B cell (primary cell): ENCODE data around the gene TSPAN10. TPM values are rescaled to one million over a fixed set of nuclear protein-coding genes. Genes with fewer than 3 reads are reported as not detected.

Experiments
- ATAC-seq: fragments of 200-7000 bp; cut with Tn5 transposase; one replicate; pipeline ENCODE4 v1.10.0; 2021; ENCODE audit warnings: low read depth, mild to moderate bottlenecking, moderate number of reproducible peaks, moderate library complexity
- CTCF ChIA-PET: fragments of 350-600 bp; sonication (Branson Sonifier 250); formaldehyde crosslinking; loops from one replicate; lab custom pipeline; 2021; ENCODE audit warnings: antibody characterized with exemption, inconsistent platforms; lab: Charles Lee
- POLR2A ChIA-PET: fragments of 350-600 bp; sonication (Branson Sonifier 250); formaldehyde crosslinking; loops from one replicate; lab custom pipeline; 2021; ENCODE audit warnings: antibody characterized with exemption; lab: Charles Lee
- DNase-seq: peaks from one replicate; pipeline ENCODE4 v3.0.0; 2013
- H2AFZ ChIP-seq: 2 replicates; pipeline ENCODE4 v1.6.1; 2012; ENCODE audit warnings: mild to moderate bottlenecking, low read depth, low read length; ENCODE audit not compliant: insufficient read depth, poor library complexity, severe bottlenecking
- H3K27ac ChIP-seq, 2 donors: 1 replicate in 1 of 2; 2 replicates in 1 of 2; pipeline ENCODE4 v1.5.1; 2012 to 2013; ENCODE audit warnings: low read length in 2 of 2, mild to moderate bottlenecking in 2 of 2, moderate library complexity in 1 of 2
- H3K27me3 ChIP-seq, 4 experiments: fragments of 200-600 bp in 1 of 4; sonication (generic) in 1 of 4; replicated peaks in 1 of 4; 1 replicate in 2 of 4; 2 replicates in 2 of 4; pipeline versions ENCODE4 v1.6.1 to v1.7.0; 2013 to 2016; ENCODE audit warnings: low read length in 3 of 4, mild to moderate bottlenecking in 2 of 4, mixed read lengths in 1 of 4, moderate library complexity in 1 of 4; ENCODE audit not compliant: insufficient read depth in 4 of 4, control insufficient read depth in 3 of 4; ENCODE audit errors: control extremely low read depth in 1 of 4
- H3K36me3 ChIP-seq, 2 experiments: replicated peaks in 1 of 2; 1 replicate in 1 of 2; 2 replicates in 1 of 2; pipeline versions ENCODE4 v1.6.1 to v1.7.1; 2013; ENCODE audit warnings: low read length in 1 of 2; ENCODE audit not compliant: insufficient read depth in 2 of 2, control insufficient read depth in 1 of 2; ENCODE audit errors: control extremely low read depth in 1 of 2, extremely low read depth in 1 of 2
- H3K4me1 ChIP-seq, 2 donors: fragments of 200-600 bp in 1 of 2; sonication (generic) in 1 of 2; 1 replicate in 1 of 2; 2 replicates in 1 of 2; pipeline versions ENCODE4 v1.5.1 to v1.6.1; 2013 to 2017; ENCODE audit warnings: low read length in 2 of 2; ENCODE audit not compliant: control insufficient read depth in 2 of 2, insufficient read depth in 2 of 2
- H3K4me2 ChIP-seq: replicated peaks from 2 replicates; pipeline ENCODE3; 2012; ENCODE audit warnings: mild to moderate bottlenecking, low read depth, low read length; ENCODE audit not compliant: poor library complexity, severe bottlenecking
- H3K4me3 ChIP-seq, 5 experiments: fragments of 200-600 bp in 1 of 5; sonication (generic) in 1 of 5; 1 replicate in 3 of 5; 2 replicates in 2 of 5; pipeline versions ENCODE4 v1.5.1 to v1.7.0; 2011 to 2016; ENCODE audit warnings: low read length in 4 of 5, mild to moderate bottlenecking in 4 of 5, low read depth in 2 of 5, control low read depth in 1 of 5, moderate library complexity in 1 of 5; ENCODE audit not compliant: insufficient read depth in 1 of 5; ENCODE audit errors: control extremely low read depth in 1 of 5, extremely low read depth in 1 of 5
- H3K79me2 ChIP-seq: fragments of 200-600 bp; sonication (generic); one replicate; pipeline ENCODE4 v1.6.0; 2016; ENCODE audit warnings: low read length; ENCODE audit not compliant: control insufficient read depth, insufficient read depth
- H3K9ac ChIP-seq: fragments of 200-600 bp; sonication (generic); 2 replicates; pipeline ENCODE4 v1.6.1; 2017; ENCODE audit warnings: mild to moderate bottlenecking, low read length, moderate library complexity
- H3K9me3 ChIP-seq, 3 donors: one replicate each; pipeline versions ENCODE4 v1.6.1 to v1.7.1; 2013; ENCODE audit warnings: low read length in 2 of 3; ENCODE audit not compliant: control insufficient read depth in 2 of 3, insufficient read depth in 1 of 3; ENCODE audit errors: control extremely low read depth in 1 of 3
- H4K20me1 ChIP-seq: 2 replicates; pipeline ENCODE4 v1.6.0; 2012; ENCODE audit warnings: mild to moderate bottlenecking, low read length; ENCODE audit not compliant: insufficient read depth, control insufficient read depth, poor library complexity, severe bottlenecking
- H3K27ac Mint-ChIP-seq: one replicate; pipeline ENCODE4 v1.8.0; 2021; ENCODE audit warnings: mixed read lengths
- H3K27me3 Mint-ChIP-seq: one replicate; pipeline ENCODE4 v1.8.0; 2021; ENCODE audit warnings: mixed read lengths
- H3K4me1 Mint-ChIP-seq: one replicate; pipeline ENCODE4 v1.8.0; 2021; ENCODE audit warnings: mixed read lengths
- H3K4me3 Mint-ChIP-seq: one replicate; pipeline ENCODE4 v1.8.0; 2021; ENCODE audit warnings: mixed read lengths
- H3K9me3 Mint-ChIP-seq: one replicate; pipeline ENCODE4 v1.8.0; 2022; ENCODE audit warnings: mixed read lengths; ENCODE audit not compliant: insufficient read depth
- CTCF ChIP-seq: fragments of 200-600 bp; IDR thresholded peaks from one replicate; pipeline ENCODE4 v1.8.0; 2022; ENCODE audit warnings: antibody characterized with exemption, mild to moderate bottlenecking
- EZH2 ChIP-seq: IDR thresholded peaks from 2 replicates; pipeline ENCODE4 v1.6.1; 2012; ENCODE audit warnings: borderline replicate concordance, low read depth, mild to moderate bottlenecking, moderate library complexity, low read length; ENCODE audit not compliant: insufficient read depth, poor library complexity, severe bottlenecking
- WGBS: methylation state at CpG from one replicate; pipeline ENCODE4 v1.1.5; 2013; ENCODE audit warnings: missing lambda C conversion rate; ENCODE audit not compliant: insufficient coverage; 5-methylcytosine and 5-hydroxymethylcytosine counted together
- intact Hi-C: fragments of 100-400 bp; cut with micrococcal nuclease; formaldehyde crosslinking; loops from one replicate; pipeline ENCODE4 v1.10.0; 2022
- polyA plus RNA-seq: library from polyadenylated mRNA; depleted of rRNA; stranded (reverse); fragments of >200 nt; gene quantifications from 2 replicates; pipeline ENCODE4 v1.2.3, GENCODE V29; 2012
- total RNA-seq, 2 donors: library from RNA; stranded (reverse); fragments of 120-200 nt in 1 of 2; gene quantifications; 1 replicate in 1 of 2; 2 replicates in 1 of 2; pipeline versions ENCODE4 v1.2.3 to v1.2.4, GENCODE V29; 2013 to 2022

Gene TSPAN10
- total and polyA plus RNA-seq, 2 donors (not counting 1 experiment from before 2014, with no cell fraction given), result 0.34 to 1.1 TPM

- Mint-ChIP-seq H3K4me3 (no peak overlapping the region), H3K27me3 (no peaks in the 10 kb centered on the region), H3K9me3 (no peaks in the 10 kb centered on the region), H3K4me1 (peaks cover under 1% of the 10 kb centered on the region), H3K27ac (no peak overlapping the region)
- intact Hi-C loops, result no loop called here
- H3K4me1 ChIP-seq, result no peaks in the 10 kb centered on the region
- peaks cover 29% of the 10 kb centered on the region for H3K79me2 ChIP-seq
- H4K20me1 ChIP-seq, result peaks cover 42% of the 10 kb centered on the region
- ATAC-seq (no peak), DNase-seq (no peak)
- no peak overlapping the region for H3K27ac ChIP-seq
- no peak overlapping the region for H3K4me2 ChIP-seq
- H3K4me3 ChIP-seq, result no peak overlapping the region
- H3K9ac ChIP-seq, result no peak overlapping the region
- POLR2A ChIA-PET, result no interaction called here
- H2AFZ ChIP-seq, result no peak overlapping the region
- no peaks in the 10 kb centered on the region for H3K27me3 ChIP-seq
- H3K36me3 ChIP-seq, result peaks cover 0 to 60% of the 10 kb centered on the region in 2 experiments
- WGBS, result 97% methylated on average over 22 of the region's 22 CpGs
- no peak for TF ChIP-seq EZH2
- no peak for TF ChIP-seq CTCF
- CTCF ChIA-PET, result no interaction called here
- no peaks in the 10 kb centered on the region for H3K9me3 ChIP-seq
Measured at GRCh38 chr17:81695801-81696200, 58.8 kb downstream of the TSPAN10 start.

GRCh38 chr17:81696218-81696941, 59.4 kb downstream of the TSPAN10 start:
- H3K9ac ChIP-seq, result no peak overlapping the region
- no peak overlapping the region for H3K27ac Mint-ChIP-seq
- H4K20me1 ChIP-seq, result peaks cover 42% of the 10 kb centered on the region
- ChIA-PET CTCF (no interaction called here), POLR2A (no interaction called here)
- no peak overlapping the region for H2AFZ ChIP-seq
- no peak overlapping the region for H3K27ac ChIP-seq
- no peak for TF ChIP-seq CTCF
- TF ChIP-seq EZH2, result no peak
- H3K4me3 Mint-ChIP-seq, result no peak overlapping the region
- H3K9me3 ChIP-seq, result no peaks in the 10 kb centered on the region
- intact Hi-C loops, result no loop called here
- peaks cover 33% of the 10 kb centered on the region for H3K79me2 ChIP-seq
- ATAC-seq, result no peak
- H3K4me2 ChIP-seq, result no peak overlapping the region
- no peaks in the 10 kb centered on the region for H3K27me3 Mint-ChIP-seq
- peaks cover 0 to 60% of the 10 kb centered on the region in 2 experiments for H3K36me3 ChIP-seq
- H3K4me1 ChIP-seq, result peaks cover 2 to 6% of the 10 kb centered on the region in 2 donors
- H3K4me1 Mint-ChIP-seq, result peaks cover 5% of the 10 kb centered on the region
- no peaks in the 10 kb centered on the region for H3K27me3 ChIP-seq
- 98% methylated on average over 40 of the region's 40 CpGs for WGBS
- H3K9me3 Mint-ChIP-seq, result no peaks in the 10 kb centered on the region
- H3K4me3 ChIP-seq, result no peak overlapping the region
- no peak for DNase-seq
